Measurements from ENCODE around the gene PDGFC.

GRCh38 chr4:156775813-156776212, 195.8 kb downstream of the PDGFC start:
- no peak for TF ChIP-seq CTCF (IDR thresholded peaks at IDR 0.05)
- TF ChIP-seq EP300 (IDR thresholded peaks at IDR 0.05): no peak
